ENCODE measurements around the gene DOCK7.

DNA sequence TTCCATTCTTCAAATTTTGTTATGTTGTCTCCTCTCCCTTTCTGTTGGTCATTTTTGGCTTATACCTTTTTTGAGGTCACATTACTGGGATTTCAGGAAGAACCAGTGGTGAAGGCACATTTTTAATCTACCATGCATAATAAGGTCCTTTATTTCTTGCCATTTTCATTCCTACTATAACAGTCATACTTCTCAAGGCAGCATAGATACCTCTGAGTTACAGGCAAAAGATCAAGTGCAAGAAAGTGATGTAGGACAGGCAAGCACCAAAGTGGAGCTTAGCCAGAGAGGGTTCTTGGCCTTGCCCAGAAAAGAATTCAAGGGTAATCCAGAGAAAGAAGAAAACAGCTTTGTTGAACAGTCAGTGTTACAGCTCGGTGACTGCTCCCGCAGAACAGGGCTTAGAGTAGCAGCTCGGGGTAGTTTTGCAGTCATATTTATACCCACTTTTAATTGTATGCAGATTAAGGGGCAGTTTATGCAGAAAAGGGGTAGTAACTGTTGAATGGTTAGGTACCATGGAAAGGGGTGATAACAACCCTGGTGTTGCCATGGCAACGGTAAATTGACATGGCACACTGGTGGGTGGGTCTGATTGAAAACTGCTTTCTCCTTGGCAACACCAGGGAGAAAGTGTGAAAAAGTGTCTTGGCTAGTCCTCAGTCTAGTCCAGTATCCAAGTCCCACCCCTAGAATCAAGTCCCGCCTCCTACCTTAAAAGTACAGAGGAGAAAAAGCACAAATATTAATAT is 39.6 kb upstream of the DOCK7 start:
- TF ChIP-seq, protein P1, sequence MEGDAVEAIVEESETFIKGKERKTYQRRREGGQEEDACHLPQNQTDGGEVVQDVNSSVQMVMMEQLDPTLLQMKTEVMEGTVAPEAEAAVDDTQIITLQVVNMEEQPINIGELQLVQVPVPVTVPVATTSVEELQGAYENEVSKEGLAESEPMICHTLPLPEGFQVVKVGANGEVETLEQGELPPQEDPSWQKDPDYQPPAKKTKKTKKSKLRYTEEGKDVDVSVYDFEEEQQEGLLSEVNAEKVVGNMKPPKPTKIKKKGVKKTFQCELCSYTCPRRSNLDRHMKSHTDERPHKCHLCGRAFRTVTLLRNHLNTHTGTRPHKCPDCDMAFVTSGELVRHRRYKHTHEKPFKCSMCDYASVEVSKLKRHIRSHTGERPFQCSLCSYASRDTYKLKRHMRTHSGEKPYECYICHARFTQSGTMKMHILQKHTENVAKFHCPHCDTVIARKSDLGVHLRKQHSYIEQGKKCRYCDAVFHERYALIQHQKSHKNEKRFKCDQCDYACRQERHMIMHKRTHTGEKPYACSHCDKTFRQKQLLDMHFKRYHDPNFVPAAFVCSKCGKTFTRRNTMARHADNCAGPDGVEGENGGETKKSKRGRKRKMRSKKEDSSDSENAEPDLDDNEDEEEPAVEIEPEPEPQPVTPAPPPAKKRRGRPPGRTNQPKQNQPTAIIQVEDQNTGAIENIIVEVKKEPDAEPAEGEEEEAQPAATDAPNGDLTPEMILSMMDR (IDR thresholded peaks at IDR 0.05) = no peak
- TF ChIP-seq POLR2A (IDR thresholded peaks at IDR 0.05) (no peak), EP300 (IDR thresholded peaks at IDR 0.05) (no peak)

All from stomach (tissue), 4 donors.